Fibroblast of villous mesenchyme (primary cell): ENCODE results near the gene CLMN. TPM values are rescaled to one million over a fixed set of nuclear protein-coding genes. Genes with fewer than 3 reads are reported as not detected.

Experiments used
- DNase-seq: peaks from one replicate; pipeline ENCODE4 v3.0.0-alpha.2; 2010; ENCODE audit warnings: low read depth
- H3K4me3 ChIP-seq: 2 replicates; pipeline ENCODE4 v1.5.1; 2011; ENCODE audit warnings: low read depth, mild to moderate bottlenecking, low read length
- total RNA-seq: library from RNA; depleted of rRNA; stranded (reverse); fragments of >200 nt; gene quantifications from 2 replicates; pipeline ENCODE4 v1.2.3, GENCODE V29; 2012
- TF ChIP-seq, protein P1 (sequence below): IDR thresholded peaks from 2 replicates; pipeline ENCODE4 v1.5.1; 2012; ENCODE audit warnings: low read depth, mild to moderate bottlenecking, low read length; ENCODE audit not compliant: insufficient read depth

CLMN gene
- total RNA-seq, 1 donor, result 0.43 TPM

GRCh38 chr14:95226801-95227200, 92.9 kb downstream of the CLMN start:
- DNase-seq, result no peak
- TF ChIP-seq, protein P1, sequence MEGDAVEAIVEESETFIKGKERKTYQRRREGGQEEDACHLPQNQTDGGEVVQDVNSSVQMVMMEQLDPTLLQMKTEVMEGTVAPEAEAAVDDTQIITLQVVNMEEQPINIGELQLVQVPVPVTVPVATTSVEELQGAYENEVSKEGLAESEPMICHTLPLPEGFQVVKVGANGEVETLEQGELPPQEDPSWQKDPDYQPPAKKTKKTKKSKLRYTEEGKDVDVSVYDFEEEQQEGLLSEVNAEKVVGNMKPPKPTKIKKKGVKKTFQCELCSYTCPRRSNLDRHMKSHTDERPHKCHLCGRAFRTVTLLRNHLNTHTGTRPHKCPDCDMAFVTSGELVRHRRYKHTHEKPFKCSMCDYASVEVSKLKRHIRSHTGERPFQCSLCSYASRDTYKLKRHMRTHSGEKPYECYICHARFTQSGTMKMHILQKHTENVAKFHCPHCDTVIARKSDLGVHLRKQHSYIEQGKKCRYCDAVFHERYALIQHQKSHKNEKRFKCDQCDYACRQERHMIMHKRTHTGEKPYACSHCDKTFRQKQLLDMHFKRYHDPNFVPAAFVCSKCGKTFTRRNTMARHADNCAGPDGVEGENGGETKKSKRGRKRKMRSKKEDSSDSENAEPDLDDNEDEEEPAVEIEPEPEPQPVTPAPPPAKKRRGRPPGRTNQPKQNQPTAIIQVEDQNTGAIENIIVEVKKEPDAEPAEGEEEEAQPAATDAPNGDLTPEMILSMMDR, result no peak

DNA sequence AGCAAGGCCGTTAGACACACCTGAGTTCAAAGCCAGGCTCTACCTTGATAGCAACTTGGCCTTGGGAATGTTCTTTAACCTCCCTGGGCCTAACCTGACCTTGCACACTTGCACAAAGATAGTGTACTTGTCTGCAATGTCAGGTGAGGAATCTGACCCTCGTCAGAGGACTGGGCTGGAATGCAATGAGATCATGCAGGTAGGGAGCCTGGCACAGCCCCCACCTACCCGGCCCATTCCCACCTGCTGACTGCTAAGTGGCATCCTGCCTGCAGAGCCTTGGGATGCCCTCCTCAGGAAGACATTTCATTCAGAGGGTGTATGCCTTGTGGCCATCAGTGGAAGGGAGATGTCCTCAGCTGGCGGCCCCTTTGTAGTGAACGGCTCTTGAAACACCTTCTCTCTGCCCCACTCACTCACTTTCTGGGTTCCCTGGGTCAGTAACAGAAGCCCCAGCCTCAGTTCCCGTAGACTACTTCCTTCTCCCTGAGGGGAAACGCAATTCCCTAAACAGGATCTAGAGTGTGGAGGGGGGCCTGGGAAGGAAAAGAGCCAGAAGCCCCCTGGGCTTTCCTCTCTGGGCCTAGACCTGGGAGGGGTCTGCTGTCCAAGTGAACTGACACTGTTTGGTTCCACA, 94.3 kb downstream of the CLMN start:
- no peak for DNase-seq
- no peak overlapping the region for H3K4me3 ChIP-seq
- TF ChIP-seq, protein P1, result no peak

More at GRCh38 chr14:95226801-95227200, 92.9 kb downstream of the CLMN start:
- H3K4me3 ChIP-seq, result no peak overlapping the region

- H3K4me3 ChIP-seq, result no peak overlapping the region
- TF ChIP-seq, protein P1, result no peak
- DNase-seq, result peak; percentile 71
These were observed 96.8 kb downstream of the CLMN start for GRCh38 chr14:95222870-95223398.

GRCh38 chr14:95222151-95222631, 97.5 kb downstream of the CLMN start:
- TF ChIP-seq, protein P1, result no peak
- no peak overlapping the region for H3K4me3 ChIP-seq
- peak; percentile 39 for DNase-seq

- DNase-seq, result no peak
- H3K4me3 ChIP-seq, result no peak overlapping the region
- TF ChIP-seq, protein P1, result no peak
These were observed 98.2 kb downstream of the CLMN start for GRCh38 chr14:95221531-95221930.

GRCh38 chr14:95220663-95221231, 99.0 kb downstream of the CLMN start:
- H3K4me3 ChIP-seq, result no peak overlapping the region
- TF ChIP-seq, protein P1, result no peak
- DNase-seq, result peak; percentile 51
